Keratinocyte (primary cell): Measurements from ENCODE around the gene PLS3. TPM values are rescaled to one million over a fixed set of nuclear protein-coding genes. Genes with fewer than 3 reads are reported as not detected.

Experiments
- DNase-seq: peaks from one replicate; pipeline ENCODE4 v3.0.0-alpha.2; 2011; ENCODE audit warnings: low read depth, missing footprints, low spot score
- FAIRE-seq: peaks from 2 replicates; lab custom pipeline; 2011; peaks lifted over from hg19 to GRCh38; lab: Jason Lieb, UNC
- H2AFZ ChIP-seq: 2 replicates; pipeline ENCODE4 v1.6.0; 2012; ENCODE audit warnings: low read length, control low read depth, inconsistent platforms; ENCODE audit not compliant: control insufficient read depth
- H3K27ac ChIP-seq: 2 replicates; pipeline ENCODE4 v1.5.1; 2011; ENCODE audit warnings: low read length; ENCODE audit not compliant: control insufficient read depth, insufficient read depth
- H3K27me3 ChIP-seq: 3 replicates; pipeline ENCODE4 v1.6.0; 2011; ENCODE audit warnings: low read length; ENCODE audit not compliant: control insufficient read depth, insufficient read depth; ENCODE audit errors: extremely low read depth
- H3K36me3 ChIP-seq, 2 experiments: 2 replicates in 1 of 2; 3 replicates in 1 of 2; pipeline ENCODE4 v1.5.1; 2011; ENCODE audit warnings: low read length in 2 of 2, mild to moderate bottlenecking in 1 of 2; ENCODE audit not compliant: control insufficient read depth in 2 of 2, insufficient read depth in 2 of 2; ENCODE audit errors: extremely low read depth in 1 of 2
- H3K4me1 ChIP-seq: 3 replicates; pipeline ENCODE4 v1.5.1; 2011; ENCODE audit warnings: low read length; ENCODE audit not compliant: control insufficient read depth, insufficient read depth; ENCODE audit errors: extremely low read depth
- H3K4me2 ChIP-seq: 3 replicates; pipeline ENCODE4 v1.6.0; 2011; ENCODE audit warnings: low read depth, low read length; ENCODE audit not compliant: control insufficient read depth, insufficient read depth; ENCODE audit errors: extremely low read depth
- H3K4me3 ChIP-seq, 3 experiments: fragments of 200-600 bp in 1 of 3; sonication (generic) in 1 of 3; 2 replicates in 2 of 3; 3 replicates in 1 of 3; pipeline ENCODE4 v1.5.1; 2011 to 2016; ENCODE audit warnings: low read length in 3 of 3, mild to moderate bottlenecking in 3 of 3, control low read depth in 2 of 3, inconsistent platforms in 1 of 3, low read depth in 1 of 3, mixed read lengths in 1 of 3, mixed run types in 1 of 3, moderate library complexity in 1 of 3; ENCODE audit not compliant: control insufficient read depth in 2 of 3, insufficient read depth in 2 of 3; ENCODE audit errors: extremely low read depth in 1 of 3
- H3K79me2 ChIP-seq: 2 replicates; pipeline ENCODE4 v1.6.0; 2012; ENCODE audit warnings: low read length; ENCODE audit not compliant: control insufficient read depth, insufficient read depth
- H3K9ac ChIP-seq: 3 replicates; pipeline ENCODE4 v1.6.0; 2011; ENCODE audit warnings: low read length; ENCODE audit not compliant: control insufficient read depth, insufficient read depth; ENCODE audit errors: extremely low read depth
- H3K9me1 ChIP-seq: 3 replicates; pipeline ENCODE4 v1.6.0; 2011; ENCODE audit warnings: low read length; ENCODE audit not compliant: control insufficient read depth, insufficient read depth; ENCODE audit errors: extremely low read depth
- H3K9me3 ChIP-seq: 2 replicates; pipeline ENCODE4 v1.5.1; 2012; ENCODE audit warnings: low read depth, low read length; ENCODE audit not compliant: control insufficient read depth
- H4K20me1 ChIP-seq: 3 replicates; pipeline ENCODE4 v1.6.0; 2011; ENCODE audit warnings: low read length; ENCODE audit not compliant: control insufficient read depth, insufficient read depth; ENCODE audit errors: extremely low read depth
- CTCF ChIP-seq, 3 experiments: IDR thresholded peaks in 1 of 3; conservative IDR thresholded peaks in 1 of 3; optimal IDR thresholded peaks in 1 of 3; 2 replicates in 2 of 3; 3 replicates in 1 of 3; pipeline versions ENCODE3 to v1.5.1; 2011; ENCODE audit warnings: low read length in 3 of 3, mild to moderate bottlenecking in 3 of 3, moderate library complexity in 2 of 3, control low read depth in 1 of 3, inconsistent platforms in 1 of 3; ENCODE audit not compliant: insufficient read depth in 2 of 3; ENCODE audit errors: extremely low read depth in 1 of 3
- EZH2 ChIP-seq: IDR thresholded peaks from one replicate; pipeline ENCODE4 v1.6.1; 2012; ENCODE audit warnings: inconsistent platforms, mild to moderate bottlenecking, low read length, moderate library complexity
- dilution Hi-C: fragments of 300-500 bp; cut with MboI; formaldehyde crosslinking; loops from one replicate; pipeline ENCODE4 v1.7.0; 2020; ENCODE audit warnings: low sequenced_read_pairs; ENCODE audit not compliant: extremely low pct_ligation_motif_present
- polyA plus RNA-seq, 5 experiments: library from polyadenylated mRNA; depleted of rRNA in 3 of 5; stranded (reverse) in 3 of 5; stranded (forward) in 1 of 5; unstranded in 1 of 5; fragments of >200 nt; gene quantifications; 1 replicate in 1 of 5; 2 replicates in 3 of 5; 3 replicates in 1 of 5; pipeline versions ENCODE4 v1.2.1 to v1.2.3, GENCODE V29; 2011 to 2012; ENCODE audit warnings: missing spikeins in 2 of 5, low read depth in 1 of 5, low replicate concordance in 1 of 5
- small RNA-seq, 3 experiments: library from RNA; depleted of rRNA; stranded (forward); fragments of <200 nt; gene quantifications; one replicate each; pipeline ENCODE3, GENCODE V24; 2012; ENCODE audit warnings: low read depth in 3 of 3, low replicate concordance in 1 of 3; ENCODE audit not compliant: insufficient read length in 3 of 3

PLS3 gene
- polyA plus RNA-seq, 1 donor (not counting 4 experiments of a cell fraction or from before 2014, with no cell fraction given): 457 TPM

GRCh38 chrX:115696939-115697338 lies 136.0 kb downstream of the PLS3 start:
- Histone ChIP-seq H4K20me1 (no peaks in the 10 kb centered on the region), H3K36me3 (no peaks in the 10 kb centered on the region), H3K4me1 (no peaks in the 10 kb centered on the region), H3K9me1 (no peaks in the 10 kb centered on the region), H3K9ac (no peak overlapping the region), H3K4me3 (no peak overlapping the region), H3K79me2 (no peaks in the 10 kb centered on the region), H2AFZ (no peak overlapping the region), H3K27ac (no peak overlapping the region), H3K27me3 (peaks cover 11% of the 10 kb centered on the region), H3K4me2 (no peak overlapping the region), H3K9me3 (no peaks in the 10 kb centered on the region)
- TF ChIP-seq EZH2 (no peak), CTCF (optimal IDR thresholded peaks at IDR 0.05 in 1 of 3, IDR thresholded peaks at IDR 0.05 in 1 of 3, conservative IDR thresholded peaks at IDR 0.05 in 1 of 3; ENCODE audit: extremely low read depth in 1 of 3, insufficient read depth in 2 of 3, low read length in 3 of 3) (no peak)
- DNase-seq: no peak
- FAIRE-seq: no peak
- dilution Hi-C loops: no loop called here

- peaks cover 11% of the 10 kb centered on the region for H3K27me3 ChIP-seq
- no peak overlapping the region for H2AFZ ChIP-seq
- FAIRE-seq (no peak), DNase-seq (no peak)
- H3K36me3 ChIP-seq: no peaks in the 10 kb centered on the region
- dilution Hi-C loops: no loop called here
- no peak overlapping the region for H3K9ac ChIP-seq
- no peaks in the 10 kb centered on the region for H3K9me3 ChIP-seq
- no peak overlapping the region for H3K4me2 ChIP-seq
- H3K4me1 ChIP-seq: no peaks in the 10 kb centered on the region
- TF ChIP-seq CTCF (optimal IDR thresholded peaks at IDR 0.05 in 1 of 3, IDR thresholded peaks at IDR 0.05 in 1 of 3, conservative IDR thresholded peaks at IDR 0.05 in 1 of 3; ENCODE audit: extremely low read depth in 1 of 3, insufficient read depth in 2 of 3, low read length in 3 of 3): no peak
- no peak for TF ChIP-seq EZH2
- H4K20me1 ChIP-seq: no peaks in the 10 kb centered on the region
- no peak overlapping the region for H3K4me3 ChIP-seq
- no peak overlapping the region for H3K27ac ChIP-seq
- no peaks in the 10 kb centered on the region for H3K79me2 ChIP-seq
- H3K9me1 ChIP-seq: no peaks in the 10 kb centered on the region
These were observed 136.8 kb downstream of the PLS3 start for GRCh38 chrX:115697806-115698205.

Small RNA genes lying within 50 kb of the gene (small RNA-seq; reads per million reads assigned to genes)
- gene RF00264: 0 reads per million in 3 experiments
